Measurements from ENCODE around the gene CDO1. TPM values are rescaled to one million over a fixed set of nuclear protein-coding genes. Genes with fewer than 3 reads are reported as not detected.

The CDO1 gene

DNA sequence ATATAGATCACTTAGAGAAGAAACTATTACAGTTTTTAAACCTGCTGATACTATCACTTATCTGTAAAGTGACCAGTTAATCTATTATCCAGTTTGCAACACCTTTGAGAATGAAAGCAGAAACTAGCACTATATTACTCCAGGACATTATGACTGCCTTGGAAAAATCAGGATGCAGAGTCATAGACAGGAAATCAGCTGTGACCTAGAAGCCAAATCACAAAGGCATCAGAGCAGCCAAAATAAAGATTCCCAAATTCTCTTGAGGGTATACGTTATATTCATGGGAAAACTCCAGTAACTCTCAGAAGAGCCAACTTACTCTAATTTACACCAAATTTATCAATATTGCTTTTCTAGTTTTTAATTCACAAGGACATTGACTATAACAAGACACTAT lies 49.9 kb downstream of the CDO1 start:
- no peak overlapping the region for H2AFZ ChIP-seq (ENCODE audit: low read depth, low read length)
- no peak overlapping the region for H3K27ac ChIP-seq (ENCODE audit: low read length, poor library complexity, severe bottlenecking)
- no peaks in the 10 kb centered on the region for H3K4me1 ChIP-seq (ENCODE audit: control insufficient read depth, insufficient read depth, low read depth, low read length)
- no peak overlapping the region for H3K14ac ChIP-seq (ENCODE audit: low read length in 2 of 2)
- no peak overlapping the region for H3K9ac ChIP-seq (ENCODE audit: low read length)
- no peaks in the 10 kb centered on the region for H3K9me3 ChIP-seq (ENCODE audit: control insufficient read depth, low read length)
- no peak overlapping the region for H3K4ac ChIP-seq (ENCODE audit: low read depth in 1 of 2, low read length in 2 of 2)
- no peak overlapping the region for H2BK12ac ChIP-seq (ENCODE audit: low read length in 2 of 2)
- H4K91ac ChIP-seq (ENCODE audit: low read length): no peak overlapping the region
- no peak overlapping the region for H2AK5ac ChIP-seq (ENCODE audit: low read length, severe bottlenecking)
- WGBS: 68% methylated on average over 1 of the region's 1 CpG
- H3K23ac ChIP-seq (ENCODE audit: low read length in 2 of 2): no peak overlapping the region
- H2BK15ac ChIP-seq (ENCODE audit: low read depth, poor library complexity, severe bottlenecking): no peak overlapping the region
- no peak overlapping the region for H3K4me3 ChIP-seq (ENCODE audit: insufficient read depth in 1 of 2, low read depth in 1 of 2, low read length in 2 of 2)
- H3K4me2 ChIP-seq (ENCODE audit: low read length, poor library complexity, severe bottlenecking): no peak overlapping the region
- no peaks in the 10 kb centered on the region for H3K79me1 ChIP-seq (replicated peaks; ENCODE audit: low read length, poor library complexity, severe bottlenecking)
- DNase-seq: no peak
- peaks cover 0 to 6% of the 10 kb centered on the region in 2 experiments for H3K27me3 ChIP-seq (ENCODE audit: control insufficient read depth in 1 of 2, insufficient read depth in 1 of 2, low read length in 2 of 2)
- no peaks in the 10 kb centered on the region for H3K36me3 ChIP-seq (ENCODE audit: control insufficient read depth in 1 of 2, insufficient read depth in 2 of 2, low read depth in 1 of 2, low read length in 2 of 2)
- H2BK120ac ChIP-seq (ENCODE audit: low read depth, low read length): no peak overlapping the region
- H2BK5ac ChIP-seq (ENCODE audit: low read depth, low read length, poor library complexity, severe bottlenecking): no peak overlapping the region
- H3K18ac ChIP-seq (ENCODE audit: low read depth in 1 of 2, low read length in 2 of 2): no peak overlapping the region
- H4K8ac ChIP-seq (ENCODE audit: low read length): no peak overlapping the region

DNA sequence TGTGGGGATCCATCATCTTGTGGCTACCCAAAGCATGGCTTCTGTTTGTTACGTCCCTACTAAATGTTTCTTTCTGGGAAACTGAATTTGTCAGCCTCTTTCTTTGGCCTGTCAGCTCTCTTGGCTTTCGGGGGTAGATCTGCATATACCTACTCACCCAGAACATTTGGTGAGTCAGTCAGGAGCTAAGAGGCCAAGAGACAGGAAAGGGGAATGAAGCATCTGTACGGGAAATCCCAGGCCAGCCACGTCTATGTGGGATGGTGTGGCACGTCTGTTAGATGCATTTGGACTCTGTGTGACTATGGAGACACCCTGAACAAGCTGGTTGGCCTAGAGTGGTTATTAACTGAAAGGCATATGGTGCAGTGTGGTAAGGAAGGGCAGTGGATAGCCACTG lies 58.1 kb downstream of the CDO1 start:
- no peak overlapping the region for H3K18ac ChIP-seq (ENCODE audit: low read depth in 1 of 2, low read length in 2 of 2)
- peaks cover 0 to 4% of the 10 kb centered on the region in 2 experiments for H3K27me3 ChIP-seq (ENCODE audit: control insufficient read depth in 1 of 2, insufficient read depth in 1 of 2, low read length in 2 of 2)
- no peak overlapping the region for H3K4me2 ChIP-seq (ENCODE audit: low read length, poor library complexity, severe bottlenecking)
- H2AK5ac ChIP-seq (ENCODE audit: low read length, severe bottlenecking): no peak overlapping the region
- H2AFZ ChIP-seq (ENCODE audit: low read depth, low read length): no peak overlapping the region
- no peaks in the 10 kb centered on the region for H3K4me1 ChIP-seq (ENCODE audit: control insufficient read depth, insufficient read depth, low read depth, low read length)
- WGBS: 64% methylated on average over 5 of the region's 5 CpGs
- no peak overlapping the region for H3K14ac ChIP-seq (ENCODE audit: low read length in 2 of 2)
- H3K79me1 ChIP-seq (replicated peaks; ENCODE audit: low read length, poor library complexity, severe bottlenecking): no peaks in the 10 kb centered on the region
- no peak overlapping the region for H3K27ac ChIP-seq (ENCODE audit: low read length, poor library complexity, severe bottlenecking)
- no peak overlapping the region for H3K9ac ChIP-seq (ENCODE audit: low read length)
- no peak overlapping the region for H2BK15ac ChIP-seq (ENCODE audit: low read depth, poor library complexity, severe bottlenecking)
- H4K91ac ChIP-seq (ENCODE audit: low read length): no peak overlapping the region
- H4K8ac ChIP-seq (ENCODE audit: low read length): no peak overlapping the region
- H3K23ac ChIP-seq (ENCODE audit: low read length in 2 of 2): no peak overlapping the region
- H3K4me3 ChIP-seq (ENCODE audit: insufficient read depth in 1 of 2, low read depth in 1 of 2, low read length in 2 of 2): no peak overlapping the region
- H2BK12ac ChIP-seq (ENCODE audit: low read length in 2 of 2): no peak overlapping the region
- no peak for DNase-seq
- no peak overlapping the region for H2BK5ac ChIP-seq (ENCODE audit: low read depth, low read length, poor library complexity, severe bottlenecking)
- no peaks in the 10 kb centered on the region for H3K36me3 ChIP-seq (ENCODE audit: control insufficient read depth in 1 of 2, insufficient read depth in 2 of 2, low read depth in 1 of 2, low read length in 2 of 2)
- H3K9me3 ChIP-seq (ENCODE audit: control insufficient read depth, low read length): no peaks in the 10 kb centered on the region
- no peak overlapping the region for H2BK120ac ChIP-seq (ENCODE audit: low read depth, low read length)
- H3K4ac ChIP-seq (ENCODE audit: low read depth in 1 of 2, low read length in 2 of 2): no peak overlapping the region

GRCh38 chr5:115755675-115756074 lies 60.8 kb downstream of the CDO1 start:
- DNase-seq: no peak
- Histone ChIP-seq H3K14ac (ENCODE audit: low read length in 2 of 2) (no peak overlapping the region), H2BK120ac (ENCODE audit: low read depth, low read length) (no peak overlapping the region), H3K18ac (ENCODE audit: low read depth in 1 of 2, low read length in 2 of 2) (no peak overlapping the region), H2BK15ac (ENCODE audit: low read depth, poor library complexity, severe bottlenecking) (no peak overlapping the region), H3K23ac (ENCODE audit: low read length in 2 of 2) (no peak overlapping the region), H3K4me2 (ENCODE audit: low read length, poor library complexity, severe bottlenecking) (no peak overlapping the region), H3K4me3 (ENCODE audit: insufficient read depth in 1 of 2, low read depth in 1 of 2, low read length in 2 of 2) (no peak overlapping the region), H3K9ac (ENCODE audit: low read length) (no peak overlapping the region), H3K4me1 (ENCODE audit: control insufficient read depth, insufficient read depth, low read depth, low read length) (no peaks in the 10 kb centered on the region), H2BK5ac (ENCODE audit: low read depth, low read length, poor library complexity, severe bottlenecking) (no peak overlapping the region), H4K8ac (ENCODE audit: low read length) (no peak overlapping the region), H3K36me3 (ENCODE audit: control insufficient read depth in 1 of 2, insufficient read depth in 2 of 2, low read depth in 1 of 2, low read length in 2 of 2) (no peaks in the 10 kb centered on the region), H3K9me3 (ENCODE audit: control insufficient read depth, low read length) (no peaks in the 10 kb centered on the region), H3K27me3 (ENCODE audit: control insufficient read depth in 1 of 2, insufficient read depth in 1 of 2, low read length in 2 of 2) (peaks cover 3 to 4% of the 10 kb centered on the region in 2 experiments), H3K27ac (ENCODE audit: low read length, poor library complexity, severe bottlenecking) (no peak overlapping the region), H2BK12ac (ENCODE audit: low read length in 2 of 2) (no peak overlapping the region), H3K79me1 (replicated peaks; ENCODE audit: low read length, poor library complexity, severe bottlenecking) (no peaks in the 10 kb centered on the region), H3K4ac (ENCODE audit: low read depth in 1 of 2, low read length in 2 of 2) (no peak overlapping the region), H2AFZ (ENCODE audit: low read depth, low read length) (no peak overlapping the region), H4K91ac (ENCODE audit: low read length) (no peak overlapping the region), H2AK5ac (ENCODE audit: low read length, severe bottlenecking) (no peak overlapping the region)
- WGBS: no CpG with 5 or more reads among the region's 1 CpG

Small RNA genes lying within 50 kb of the gene (small RNA-seq; reads per million reads assigned to genes)
- not detected for gene RNU2-49P (ENCODE audit: low read depth)

Data from mesenchymal stem cell (in vitro differentiated cells and primary cell).